Stimulated activated CD4-positive, alpha-beta T cell treated with anti-CD3 and anti-CD28 coated beads, Interleukin-1b, Interleukin-23, amount 100 ng/mL, for 1 hour (primary cell): ENCODE data around the gene PRIMA1.

ENCODE experiments used
- DNase-seq, 2 donors: peaks; one replicate each; pipeline ENCODE4 v3.0.0-alpha.2; 2020; ENCODE audit warnings: low read depth in 2 of 2

The PRIMA1 gene

DNA sequence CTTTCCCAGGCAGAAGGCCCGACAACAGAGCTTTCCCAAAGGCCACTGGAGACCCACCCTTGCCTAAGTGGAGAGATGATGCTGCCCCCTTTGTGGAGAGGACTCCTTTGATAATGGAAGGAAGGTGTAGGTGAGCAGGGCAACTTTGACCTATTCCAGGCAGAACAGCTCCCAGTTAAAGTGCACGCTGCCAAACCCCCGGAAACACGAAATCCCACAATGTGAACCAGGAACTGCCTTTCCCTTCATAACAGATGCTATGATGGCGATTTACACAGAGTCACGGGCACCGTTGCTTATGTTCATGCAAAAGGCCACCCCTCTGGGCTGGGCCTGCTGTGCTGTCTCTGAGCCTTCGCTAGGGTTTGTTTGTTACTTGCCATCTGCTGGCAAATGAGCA, 34.6 kb downstream of the PRIMA1 start:
- no peak for DNase-seq

DNA sequence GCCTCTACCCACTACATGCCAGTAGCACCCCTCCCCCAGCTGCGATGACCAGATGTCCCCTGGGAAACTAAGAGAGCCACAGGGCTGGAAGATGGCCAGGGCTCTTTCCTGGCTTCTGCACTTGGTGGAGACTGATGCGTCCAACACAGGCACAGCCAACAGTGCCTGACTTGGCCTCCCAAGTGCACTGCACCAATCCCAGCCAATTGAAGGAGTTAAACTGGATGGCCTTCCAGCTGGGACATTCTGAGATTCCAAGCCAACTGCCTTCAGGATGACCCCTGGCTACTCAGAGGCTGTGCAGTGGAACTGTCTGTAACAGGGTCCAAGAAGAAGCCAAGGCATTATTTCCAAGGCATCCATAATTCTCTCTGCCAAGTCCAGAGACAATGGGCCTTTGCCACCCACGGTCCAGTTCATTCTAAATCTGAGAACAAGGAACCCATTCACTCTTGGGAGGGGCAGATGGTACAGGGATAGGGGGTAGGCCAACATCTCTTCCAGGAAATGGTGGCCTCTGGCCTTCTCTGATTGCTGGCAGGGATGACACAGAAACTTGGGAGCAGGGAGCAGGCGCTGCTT, 35.2 kb downstream of the PRIMA1 start:
- DNase-seq = no peak

DNA sequence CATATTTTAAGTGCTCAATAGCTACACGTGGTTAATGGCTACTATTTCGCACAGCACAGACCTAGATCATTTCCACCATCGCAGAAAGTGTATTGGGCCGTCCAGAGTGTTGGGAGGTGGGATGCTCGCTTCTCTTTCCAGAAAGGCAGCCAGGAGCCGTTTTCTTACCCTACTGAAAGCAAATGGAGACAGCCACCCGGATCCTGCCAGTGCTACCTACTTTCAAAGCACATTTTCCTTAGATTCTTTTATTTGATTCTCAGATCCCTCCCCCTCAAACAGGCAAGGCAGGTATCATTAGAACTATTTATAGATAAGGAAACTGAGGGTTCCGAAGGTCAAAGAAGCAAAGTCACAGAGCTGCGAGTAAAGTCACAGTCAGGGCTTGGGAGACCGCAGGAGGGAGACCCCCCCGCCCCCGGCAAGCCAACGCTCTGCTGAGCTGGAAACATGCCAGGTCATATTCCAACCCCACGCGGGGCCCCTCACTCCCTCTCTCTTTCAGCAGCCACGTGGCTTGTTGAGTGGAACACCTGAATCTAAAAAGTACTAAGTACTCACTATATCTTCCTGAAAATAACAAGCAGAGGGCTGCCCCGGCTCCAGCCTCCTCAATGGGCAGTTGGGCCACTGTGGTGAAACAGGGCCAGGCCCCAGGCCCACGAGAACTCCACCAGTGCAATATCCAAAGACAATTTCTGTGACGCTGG, 36.2 kb downstream of the PRIMA1 start:
- no peak for DNase-seq

DNA sequence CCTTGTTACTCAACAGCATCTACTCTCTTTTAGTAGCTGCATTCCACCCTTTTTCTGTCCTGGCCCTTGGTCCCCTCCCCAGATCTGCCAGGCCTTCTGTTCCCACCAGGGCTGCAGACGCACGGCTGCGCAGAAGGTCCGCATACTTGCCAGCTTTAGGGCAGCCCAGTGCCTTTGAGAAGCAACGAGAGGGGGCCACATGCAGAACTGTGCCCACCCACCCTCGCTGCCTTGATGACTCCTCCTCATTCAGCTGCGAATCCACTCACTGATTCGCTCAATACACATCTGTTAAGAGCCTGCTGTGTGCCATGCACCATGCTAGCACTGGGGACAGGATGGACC, 39.2 kb downstream of the PRIMA1 start:
- DNase-seq = no peak

DNA sequence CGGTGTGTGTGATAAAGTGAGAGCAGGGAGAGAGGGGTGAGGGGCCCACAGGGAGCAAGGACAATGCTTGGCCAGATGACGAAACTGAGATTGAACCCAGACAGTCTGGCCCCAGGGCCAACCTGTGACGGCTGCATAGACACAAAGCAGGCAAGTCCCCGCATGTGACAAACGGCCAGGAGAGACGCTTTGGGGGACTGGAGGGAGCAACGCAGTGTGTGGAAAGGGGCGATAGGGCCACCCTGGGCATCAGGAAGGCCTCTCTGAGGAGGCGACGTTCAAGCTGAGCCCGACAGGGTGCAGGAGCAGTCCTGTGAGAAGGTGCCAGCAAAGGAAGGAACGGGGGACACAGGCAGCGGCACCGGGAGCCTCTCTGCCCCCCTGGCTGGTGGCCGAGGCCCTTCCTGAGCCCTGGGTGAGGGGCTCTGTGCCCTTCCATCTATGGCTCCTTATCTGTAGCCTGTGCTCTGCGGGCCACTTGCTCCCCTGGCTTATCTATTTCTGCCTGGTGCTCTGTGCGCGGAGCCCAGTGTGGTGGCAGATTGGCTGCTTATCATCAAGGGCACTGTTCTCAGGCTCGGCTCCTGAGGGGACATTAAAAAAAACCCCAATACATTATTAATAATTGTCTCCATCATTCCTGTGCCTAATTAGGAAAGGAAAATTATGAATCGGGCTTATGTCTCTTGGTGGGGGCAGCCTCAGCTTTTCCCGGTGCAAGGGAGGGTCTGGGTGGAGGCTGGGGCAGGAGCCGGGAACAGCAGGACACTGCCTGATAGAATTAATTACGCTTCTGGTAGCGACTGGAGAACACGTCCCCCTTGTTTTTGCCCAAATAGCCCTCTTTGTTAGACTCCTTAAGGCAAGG, 39.8 kb downstream of the PRIMA1 start:
- no peak for DNase-seq

DNA sequence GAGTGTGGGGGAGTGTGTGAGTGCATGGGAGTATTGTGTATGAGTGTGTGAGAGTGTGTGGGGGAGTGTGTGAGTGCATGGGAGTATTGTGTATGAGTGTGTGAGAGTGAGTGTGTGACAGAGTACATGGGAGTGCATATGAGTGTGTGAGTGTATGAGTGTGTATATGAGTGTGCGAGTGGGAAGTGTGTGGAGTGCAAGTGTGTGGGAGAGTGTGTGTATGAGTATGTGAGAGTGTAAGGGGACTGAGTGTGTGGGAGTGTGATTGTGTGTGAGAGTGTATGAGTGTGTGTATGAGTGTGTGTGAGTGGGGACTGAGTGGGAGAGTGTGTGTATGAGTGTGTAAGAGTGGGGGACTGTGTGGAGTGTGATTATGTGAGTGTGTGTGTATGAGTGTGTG, 40.7 kb downstream of the PRIMA1 start:
- no peak for DNase-seq

DNA sequence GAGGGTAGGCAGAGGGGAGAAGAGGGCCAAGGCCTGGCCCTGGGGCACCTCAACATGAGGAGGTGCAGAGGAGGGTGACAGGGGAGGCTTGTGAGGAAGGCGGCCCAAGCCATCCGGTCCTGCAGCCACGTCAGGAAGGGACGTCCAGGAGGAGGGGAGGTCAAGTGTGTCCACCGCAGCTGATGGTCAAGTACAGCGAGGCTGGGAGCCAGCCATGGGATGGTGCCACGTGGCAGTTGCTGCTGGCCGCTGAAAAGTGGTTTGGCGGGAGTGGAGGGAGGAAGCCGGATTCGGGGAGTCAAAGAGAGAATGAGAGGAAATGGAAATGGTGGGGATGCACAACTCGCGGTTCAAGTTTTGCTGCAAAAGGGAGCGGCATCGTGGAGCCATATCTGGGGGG, 41.2 kb downstream of the PRIMA1 start:
- no peak for DNase-seq

DNA sequence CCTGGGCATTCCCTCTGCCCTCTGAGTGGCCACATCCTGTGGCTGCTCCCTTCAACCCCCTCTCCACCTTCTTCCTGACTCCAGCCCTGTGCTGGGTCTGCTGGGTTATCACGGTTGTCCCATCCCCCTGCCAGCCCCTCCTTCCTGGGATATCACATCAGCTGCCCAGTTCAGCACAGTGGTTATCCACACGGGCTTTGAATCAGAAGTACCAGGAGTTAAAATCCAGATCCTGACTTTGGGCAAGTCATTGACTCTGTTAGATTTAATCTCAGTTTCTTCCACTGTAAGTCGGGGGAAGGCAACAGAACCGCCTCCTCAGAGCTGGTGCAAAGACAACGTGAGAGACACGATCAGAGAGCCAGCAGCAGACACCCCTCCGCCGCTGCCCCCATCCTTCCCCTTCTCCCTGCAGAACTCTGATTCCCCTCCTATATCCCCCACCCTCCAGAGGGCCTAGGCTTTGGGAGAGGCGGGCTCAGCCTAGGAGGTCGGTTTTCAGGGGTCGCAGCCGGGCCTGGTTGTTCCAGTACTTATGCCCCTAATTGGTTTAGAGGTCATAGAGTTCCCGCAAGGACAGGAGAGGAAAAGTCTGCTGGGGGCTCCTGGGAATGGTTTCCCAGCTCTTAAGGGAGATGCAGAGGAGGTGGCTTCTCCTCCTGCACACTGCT, 42.5 kb downstream of the PRIMA1 start:
- DNase-seq = no peak

DNA sequence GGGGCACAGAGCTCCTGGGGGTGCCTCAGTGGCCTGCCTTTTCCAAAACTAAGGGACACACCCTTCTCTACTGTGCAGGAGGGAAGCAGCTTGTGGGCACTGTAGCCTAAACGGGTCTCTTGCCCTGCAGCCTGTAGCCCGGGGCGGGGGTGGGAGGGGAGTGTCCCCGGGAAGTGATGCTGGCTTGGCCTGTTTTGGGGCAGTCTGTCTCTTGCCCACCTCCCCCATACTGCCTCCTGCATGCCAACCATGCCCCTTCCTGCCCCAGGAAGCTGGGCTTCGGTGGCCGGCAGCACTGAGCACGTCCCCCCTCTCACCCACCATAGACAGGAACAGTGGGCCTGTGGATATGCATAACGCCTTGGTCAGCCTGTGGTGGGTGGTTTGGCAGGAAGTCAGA, 43.4 kb downstream of the PRIMA1 start:
- no peak for DNase-seq

DNA sequence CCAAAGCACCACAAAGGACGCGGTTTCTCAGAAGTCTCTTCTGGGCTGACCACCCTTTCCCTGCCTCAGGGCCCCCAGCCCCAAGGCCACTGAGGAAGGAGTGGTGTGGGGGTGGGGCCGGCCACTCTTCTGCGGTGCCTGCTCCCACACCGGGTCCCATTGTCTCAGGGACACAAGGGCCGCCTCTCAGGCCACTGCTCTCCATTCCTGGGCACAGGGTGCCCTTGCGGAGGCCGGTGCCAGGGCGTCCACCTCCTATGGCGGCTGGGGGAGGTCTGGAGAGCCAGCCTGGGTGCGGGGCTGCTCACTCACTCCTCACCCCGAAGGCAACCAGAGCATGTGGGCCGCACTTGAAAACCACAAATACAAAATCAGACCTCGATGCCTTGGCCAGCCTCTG, 44.1 kb downstream of the PRIMA1 start:
- DNase-seq = no peak

DNA sequence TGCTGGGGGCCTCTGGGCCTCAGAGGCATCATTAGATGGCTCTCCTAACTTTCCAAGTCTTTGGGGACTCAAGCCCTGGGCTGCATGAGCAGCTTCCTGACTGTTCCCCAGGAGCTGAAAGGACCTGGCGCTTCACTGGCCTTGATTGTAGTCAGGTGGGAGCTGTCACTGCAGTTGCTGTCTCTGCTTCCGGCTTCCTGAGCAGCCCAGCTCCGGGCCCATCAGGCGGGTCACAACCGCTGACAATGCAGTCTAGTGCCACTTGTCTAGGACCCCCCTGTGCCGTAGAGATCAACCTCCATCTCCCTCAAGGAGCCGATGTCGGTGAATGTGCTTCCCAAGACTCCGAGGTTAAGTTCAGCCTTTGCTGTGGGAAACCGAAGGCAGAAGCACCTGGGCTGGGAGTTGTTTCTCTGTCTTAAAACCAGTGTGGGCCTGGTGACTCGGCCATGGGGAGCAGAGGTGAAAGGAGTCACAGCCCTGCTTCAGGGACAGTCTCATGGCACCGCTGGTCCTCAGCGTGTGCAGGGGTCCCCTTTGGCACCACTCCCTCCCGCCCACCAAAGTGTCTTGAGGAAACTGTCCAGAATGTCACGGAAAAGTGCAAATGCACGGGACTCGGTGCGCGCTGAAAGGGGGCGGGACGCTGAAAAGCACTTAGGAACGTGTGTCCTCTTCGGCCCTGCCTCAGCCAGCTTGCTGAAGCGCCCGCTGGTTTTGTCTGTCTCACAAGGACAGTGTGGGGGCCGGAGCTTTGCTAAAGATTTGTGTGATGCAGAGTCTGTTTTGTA, 44.8 kb downstream of the PRIMA1 start:
- no peak for DNase-seq

DNA sequence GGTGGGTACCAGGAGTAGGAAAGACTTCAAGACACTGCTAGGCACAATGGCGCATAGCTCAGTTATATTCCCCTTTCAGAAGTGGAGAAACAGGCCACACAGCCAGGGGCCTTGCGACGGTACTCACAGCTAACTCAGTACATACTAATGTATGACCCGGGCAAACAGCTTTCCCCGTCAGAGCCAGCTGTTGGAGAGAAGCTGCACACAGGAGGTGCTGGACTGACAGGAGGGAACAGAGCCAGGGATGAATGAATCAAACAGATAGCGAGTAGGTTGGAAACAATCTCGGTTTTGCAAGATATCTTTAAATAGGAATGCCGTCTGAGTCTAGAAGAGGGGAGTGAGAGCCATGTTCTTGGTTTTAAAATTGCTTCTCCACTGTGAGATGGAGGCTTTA, 45.5 kb downstream of the PRIMA1 start:
- DNase-seq = no peak

DNA sequence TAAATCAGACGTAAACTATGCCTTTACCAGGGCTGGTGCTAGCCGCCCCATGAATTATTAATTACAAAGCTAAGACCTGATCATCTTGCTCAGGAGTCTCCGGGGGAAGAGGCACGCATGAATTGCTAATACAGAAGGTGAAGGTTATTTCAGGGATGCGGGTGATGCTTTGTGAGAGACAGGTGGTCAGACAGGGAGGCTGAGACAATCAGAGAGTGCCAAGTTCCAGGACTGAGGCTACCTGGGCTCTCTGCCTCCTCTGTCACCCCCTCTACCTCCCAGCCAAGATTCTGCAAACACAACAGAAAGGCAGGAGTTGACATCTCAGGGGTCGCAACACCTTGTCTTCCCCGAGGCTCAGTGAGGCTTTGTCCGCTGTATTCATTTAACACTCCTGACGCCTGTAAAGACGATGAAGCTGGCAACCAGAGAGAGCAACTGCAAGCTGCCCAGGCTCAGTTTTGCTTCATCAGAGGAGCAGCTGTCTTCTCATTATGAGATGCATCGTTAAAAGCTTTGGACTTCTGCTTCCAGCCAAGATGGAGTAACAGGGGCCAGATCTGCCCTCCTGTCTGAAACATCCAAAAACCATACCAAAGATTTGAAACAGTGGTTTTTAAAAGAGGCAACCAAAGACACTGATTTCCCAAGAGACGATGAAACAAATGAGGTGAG, 46.6 kb downstream of the PRIMA1 start:
- DNase-seq = no peak

DNA sequence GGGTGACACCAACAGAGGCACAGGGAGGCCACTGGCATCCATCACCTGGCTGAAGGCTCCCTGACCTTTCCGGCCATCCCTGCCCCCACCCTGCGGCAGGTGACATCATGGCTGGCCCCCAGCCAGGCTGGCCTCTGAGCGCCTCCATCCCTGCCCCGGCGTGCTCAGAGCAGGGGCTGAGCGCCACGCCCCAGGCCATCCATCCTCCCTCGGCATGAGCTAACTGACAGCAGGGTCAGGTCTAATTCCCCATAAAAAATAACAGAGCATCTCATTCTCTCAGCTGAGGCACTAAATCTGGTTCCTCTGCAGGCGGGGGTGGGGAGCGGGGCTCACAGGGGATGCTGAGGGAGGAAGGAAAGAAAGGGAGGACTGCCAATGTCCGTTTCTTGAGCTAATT, 50.7 kb downstream of the PRIMA1 start:
- no peak for DNase-seq

DNA sequence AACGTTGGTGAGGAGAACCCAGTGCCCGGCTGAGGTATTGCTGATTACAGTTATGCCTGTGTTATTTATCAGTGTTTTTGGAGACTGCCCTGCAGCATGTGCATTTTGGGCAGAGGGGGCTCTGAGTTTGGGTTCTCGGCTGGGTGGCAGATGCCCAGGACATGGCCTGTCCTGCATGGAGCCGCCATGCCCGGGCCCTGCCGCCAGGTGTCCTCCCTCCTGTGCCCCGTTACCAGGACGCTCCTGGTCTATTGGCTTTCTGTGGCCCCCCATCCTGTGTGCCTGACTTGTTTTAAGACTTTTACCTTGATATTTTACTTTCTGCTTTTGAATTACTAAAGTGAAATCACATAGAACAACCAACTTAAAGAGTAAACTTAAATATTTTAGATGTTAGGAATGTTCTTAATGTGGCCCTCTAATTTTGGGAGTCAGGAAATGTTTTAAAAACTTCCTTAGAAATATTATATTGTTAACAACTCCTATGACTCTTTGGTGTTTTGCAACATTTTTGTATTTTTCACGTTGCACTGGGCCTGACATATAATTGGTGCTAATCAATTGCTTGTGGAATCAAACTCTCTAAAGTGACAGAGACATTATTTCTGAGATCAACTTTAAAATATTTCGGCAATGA, 51.8 kb downstream of the PRIMA1 start:
- no peak for DNase-seq

DNA sequence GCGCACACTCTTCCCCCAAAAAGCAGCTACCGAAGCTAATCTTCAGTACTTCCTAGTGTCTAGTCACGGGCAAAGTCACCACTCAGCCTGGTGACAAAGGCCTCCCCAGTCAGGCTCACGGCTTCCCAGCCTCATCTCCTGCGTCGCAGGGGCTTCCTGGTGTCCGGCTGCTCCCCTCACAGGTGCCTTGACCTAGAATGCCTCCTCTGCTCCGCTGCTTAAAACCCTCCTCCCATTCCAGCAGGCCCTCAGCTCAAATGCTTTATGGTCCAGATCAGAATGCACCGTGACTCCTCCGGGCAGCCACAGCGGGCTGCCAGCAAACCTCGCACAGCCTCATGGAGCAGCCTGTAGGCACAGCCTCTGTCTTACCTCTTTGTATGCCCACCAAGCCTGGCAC, 53.1 kb downstream of the PRIMA1 start:
- DNase-seq = no peak

DNA sequence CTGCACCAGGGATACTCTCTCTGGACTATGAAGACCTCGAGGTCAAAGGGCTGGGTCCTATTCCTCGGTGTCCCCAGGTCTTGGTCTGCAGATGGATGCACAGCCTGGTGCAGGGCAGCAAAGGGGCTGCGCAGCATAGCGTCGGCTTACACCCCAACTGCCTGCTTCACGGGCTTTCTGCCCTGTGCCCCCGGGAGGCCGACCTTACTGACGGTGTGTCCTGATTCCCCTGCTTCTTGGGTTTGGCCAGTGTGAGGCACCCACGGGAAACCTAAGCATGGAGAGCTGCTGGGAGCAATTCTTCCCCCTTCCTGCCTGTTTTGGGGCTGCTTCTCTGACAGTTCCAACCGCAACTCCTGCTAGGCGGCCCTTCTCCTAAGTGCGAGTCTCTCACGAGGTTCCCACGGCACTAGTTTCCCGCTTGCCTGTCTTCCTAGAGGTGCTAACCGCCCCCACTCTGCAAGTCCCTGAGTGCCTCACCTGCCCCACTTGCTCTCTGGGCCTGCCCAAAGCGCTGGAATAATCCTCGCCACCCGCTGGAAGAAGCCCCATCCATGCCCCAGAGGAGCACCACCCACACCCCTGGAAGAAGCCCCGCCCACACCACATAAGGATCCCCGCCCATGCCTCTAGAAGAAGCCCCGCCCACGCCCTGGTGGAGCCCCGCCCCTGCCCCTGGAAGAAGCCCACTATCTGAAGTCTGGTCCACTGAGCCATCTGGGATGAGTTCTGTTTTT, 54.0 kb downstream of the PRIMA1 start:
- no peak for DNase-seq

DNA sequence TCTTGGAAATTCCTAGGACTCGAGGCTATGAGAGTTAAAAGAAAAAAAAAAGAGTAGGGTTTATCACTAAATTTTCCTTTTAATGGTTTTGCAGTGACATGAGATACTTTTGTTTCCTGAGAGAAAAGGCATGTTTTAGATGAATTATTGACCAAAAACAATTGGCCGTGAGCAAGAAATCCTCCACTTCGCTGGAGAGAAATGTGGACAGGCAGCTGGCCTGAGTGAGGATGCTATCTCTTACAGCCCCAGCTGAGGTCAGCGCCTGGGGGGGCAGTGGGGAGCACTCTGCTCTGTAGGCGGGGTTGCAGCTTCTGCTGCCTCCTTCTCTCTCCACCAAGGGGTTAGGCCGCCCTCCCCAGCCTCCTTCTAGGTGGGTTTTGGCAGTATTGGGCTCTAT, 54.7 kb downstream of the PRIMA1 start:
- no peak for DNase-seq

DNA sequence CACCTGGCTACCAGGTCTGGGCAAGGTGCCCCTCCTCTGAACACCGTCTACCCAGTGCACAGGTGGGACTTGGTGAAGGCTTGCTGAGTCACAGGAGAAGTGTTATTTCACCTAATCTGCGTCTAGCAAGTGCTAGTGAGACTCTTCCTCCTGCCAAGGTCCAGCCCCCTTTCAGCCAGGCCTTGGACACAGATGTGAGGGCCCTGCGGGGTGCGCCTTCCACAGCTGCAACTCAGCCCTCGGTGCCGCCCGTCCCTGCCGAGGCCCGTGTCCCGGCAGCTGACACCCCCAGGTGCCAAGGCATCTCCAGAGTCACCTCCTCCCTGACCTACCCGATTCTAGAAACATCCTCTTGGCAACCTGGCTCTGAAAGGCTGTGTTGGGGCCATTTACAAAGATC, 55.1 kb downstream of the PRIMA1 start:
- no peak for DNase-seq

DNA sequence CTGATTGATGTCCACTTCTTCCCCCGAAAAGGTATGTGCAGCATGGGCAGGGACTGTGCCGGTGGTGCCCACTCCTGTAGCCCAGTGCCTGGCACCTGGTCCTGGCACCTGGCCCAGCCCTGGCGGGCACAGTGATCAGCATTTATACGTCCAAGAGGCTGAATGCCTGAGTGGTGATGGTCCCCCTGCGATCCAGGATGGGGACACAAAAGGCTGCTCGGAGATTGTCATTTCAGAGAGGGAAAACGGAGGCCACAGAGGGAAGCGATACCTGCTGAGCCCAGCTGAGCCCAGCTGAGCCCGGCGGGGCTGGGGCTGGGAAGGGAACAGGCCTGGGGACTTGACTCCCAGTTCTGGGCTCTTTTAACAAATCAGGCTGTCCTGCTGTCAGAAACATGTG, 55.8 kb downstream of the PRIMA1 start:
- DNase-seq = no peak
